RWPE1 (cell line): ENCODE data around the gene PHF10.

Experiments used
- CTCF ChIA-PET: fragments of 350-600 bp; sonication (Branson Sonifier 250); formaldehyde crosslinking; extraction: SDS; loops from one replicate; lab custom pipeline; 2021; lab: Yijun Ruan, JAX
- POLR2A ChIA-PET: fragments of 400-600 bp; formaldehyde crosslinking; extraction: SDS; loops from one replicate; lab custom pipeline; 2020; ENCODE audit warnings: antibody characterized with exemption; ENCODE audit not compliant: low non-redundant PET; lab: Yijun Ruan, JAX
- DNase-seq: peaks from one replicate; pipeline ENCODE4 v3.0.0; 2012; ENCODE audit warnings: low spot score
- H3K27ac ChIP-seq: fragments of 450-650 bp; 2 replicates; pipeline ENCODE4 v1.5.1; 2017
- CTCF ChIP-seq: fragments of 450-650 bp; conservative IDR thresholded peaks from 2 replicates; pipeline ENCODE4 v1.5.1; 2017; ENCODE audit warnings: low read depth, mild to moderate bottlenecking

The PHF10 gene

GRCh38 chr6:169669889-169670288, 54.4 kb downstream of the PHF10 start:
- ChIA-PET CTCF (no interaction called here), POLR2A (no interaction called here)
- H3K27ac ChIP-seq = no peak overlapping the region
- TF ChIP-seq CTCF = no peak
- no peak for DNase-seq

- no peak overlapping the region for H3K27ac ChIP-seq
- TF ChIP-seq CTCF = no peak
- ChIA-PET CTCF (no interaction called here), POLR2A (no interaction called here)
- peak; percentile 38 for DNase-seq
Measured at GRCh38 chr6:169669147-169669546, 55.2 kb downstream of the PHF10 start.

- CTCF ChIA-PET = no interaction called here
- no peak for DNase-seq
- POLR2A ChIA-PET = no interaction called here
Measured at GRCh38 chr6:169668203-169668847, 56.0 kb downstream of the PHF10 start.

GRCh38 chr6:169667716-169668115, 56.6 kb downstream of the PHF10 start:
- POLR2A ChIA-PET = no interaction called here
- no peak for DNase-seq
- no peak overlapping the region for H3K27ac ChIP-seq
- TF ChIP-seq CTCF = no peak
- CTCF ChIA-PET = no interaction called here

More at GRCh38 chr6:169668203-169668847, 56.0 kb downstream of the PHF10 start:
- H3K27ac ChIP-seq = no peak overlapping the region
- TF ChIP-seq CTCF = no peak

GRCh38 chr6:169666441-169666840, 57.9 kb downstream of the PHF10 start:
- TF ChIP-seq CTCF = no peak
- no peak overlapping the region for H3K27ac ChIP-seq
- ChIA-PET POLR2A (no interaction called here), CTCF (interaction anchor here (0.6 kb wide), 1 partner anchor 60 kb away, joined by 3 read pairs; no protein-coding TSS in a partner anchor)
- no peak for DNase-seq

- no peak for TF ChIP-seq CTCF
- peak; percentile 23 for DNase-seq
- ChIA-PET POLR2A (no interaction called here), CTCF (no interaction called here)
- 0 out of 2 replicates have a peak overlapping the region, but pooled peaks have one; percentile 37 for H3K27ac ChIP-seq
Measured at GRCh38 chr6:169665289-169665688, 59.0 kb downstream of the PHF10 start.
